ENCODE results near the gene RCOR1.

The RCOR1 gene

DNA sequence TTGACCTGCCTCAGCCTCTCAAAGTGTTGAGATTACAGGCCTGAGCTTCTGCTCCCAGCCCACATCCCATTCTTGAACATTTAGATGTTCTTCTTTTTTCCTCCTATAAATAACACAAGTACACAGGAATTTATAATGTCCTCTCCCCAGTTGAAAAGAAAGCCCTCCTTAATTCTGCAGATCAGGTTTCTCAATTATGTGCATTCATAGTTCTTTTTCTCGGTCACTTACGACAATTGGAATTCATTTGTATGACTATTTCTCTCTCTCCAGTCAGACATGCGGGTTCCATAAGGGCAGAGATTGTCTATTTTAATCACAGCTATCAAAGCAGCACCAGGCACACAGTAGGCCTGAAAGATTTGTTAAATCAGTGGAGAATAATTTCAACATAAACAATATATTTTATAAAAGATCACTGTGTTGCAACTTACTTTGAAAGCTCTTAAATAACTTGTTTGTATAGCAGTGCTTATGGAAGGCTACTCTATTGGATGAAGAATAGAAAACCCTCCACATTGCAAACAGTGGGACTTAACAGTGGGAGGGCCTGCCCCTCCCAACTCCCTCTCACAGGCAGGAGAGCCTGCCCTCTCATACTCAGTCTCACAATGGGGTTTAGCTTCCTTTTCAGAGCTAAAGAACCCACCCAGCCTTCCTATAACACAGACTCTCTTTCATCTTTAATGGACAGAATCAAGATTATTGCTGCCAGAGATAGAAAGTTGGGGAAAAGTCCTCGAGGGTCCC, 100.7 kb downstream of the RCOR1 start:
- peaks cover 56% of the 10 kb centered on the region for H3K4me1 ChIP-seq (ENCODE audit: insufficient read depth, low read length, severe bottlenecking)
- no peaks in the 10 kb centered on the region for H3K9me2 ChIP-seq (ENCODE audit: low read depth, low read length)
- 0 out of 2 replicates have a peak, but pooled peaks cover 7% of the 10 kb centered on the region for H3K79me2 ChIP-seq (ENCODE audit: insufficient read depth, low read length)
- no peak overlapping the region for H2AFZ ChIP-seq (ENCODE audit: low read length)
- H3K27ac ChIP-seq (ENCODE audit: low read depth, low read length, poor library complexity, severe bottlenecking) = peak overlapping the region; percentile 57
- H3K27me3 ChIP-seq (ENCODE audit: insufficient read depth, low read length) = no peaks in the 10 kb centered on the region
- H3K36me3 ChIP-seq (ENCODE audit: insufficient read depth, low read length) = no peaks in the 10 kb centered on the region
- no peaks in the 10 kb centered on the region for H3K9me3 ChIP-seq (ENCODE audit: low read length)
- H3K4me2 ChIP-seq (ENCODE audit: low read length) = no peak overlapping the region
- no peak overlapping the region for H3K4me3 ChIP-seq (ENCODE audit: low read depth, low read length, poor library complexity, severe bottlenecking)
- no peak overlapping the region for H3K9ac ChIP-seq (ENCODE audit: low read length)
- H3F3A ChIP-seq (ENCODE audit: insufficient read depth, low read length) = no peaks in the 10 kb centered on the region
- no peaks in the 10 kb centered on the region for H4K20me1 ChIP-seq (ENCODE audit: insufficient read depth, low read length)
- TF ChIP-seq, protein P1, sequence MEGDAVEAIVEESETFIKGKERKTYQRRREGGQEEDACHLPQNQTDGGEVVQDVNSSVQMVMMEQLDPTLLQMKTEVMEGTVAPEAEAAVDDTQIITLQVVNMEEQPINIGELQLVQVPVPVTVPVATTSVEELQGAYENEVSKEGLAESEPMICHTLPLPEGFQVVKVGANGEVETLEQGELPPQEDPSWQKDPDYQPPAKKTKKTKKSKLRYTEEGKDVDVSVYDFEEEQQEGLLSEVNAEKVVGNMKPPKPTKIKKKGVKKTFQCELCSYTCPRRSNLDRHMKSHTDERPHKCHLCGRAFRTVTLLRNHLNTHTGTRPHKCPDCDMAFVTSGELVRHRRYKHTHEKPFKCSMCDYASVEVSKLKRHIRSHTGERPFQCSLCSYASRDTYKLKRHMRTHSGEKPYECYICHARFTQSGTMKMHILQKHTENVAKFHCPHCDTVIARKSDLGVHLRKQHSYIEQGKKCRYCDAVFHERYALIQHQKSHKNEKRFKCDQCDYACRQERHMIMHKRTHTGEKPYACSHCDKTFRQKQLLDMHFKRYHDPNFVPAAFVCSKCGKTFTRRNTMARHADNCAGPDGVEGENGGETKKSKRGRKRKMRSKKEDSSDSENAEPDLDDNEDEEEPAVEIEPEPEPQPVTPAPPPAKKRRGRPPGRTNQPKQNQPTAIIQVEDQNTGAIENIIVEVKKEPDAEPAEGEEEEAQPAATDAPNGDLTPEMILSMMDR (IDR thresholded peaks at IDR 0.05; ENCODE audit: low read length) = no peak
- TF ChIP-seq EZH2 (IDR thresholded peaks at IDR 0.05; ENCODE audit: borderline replicate concordance, low read length) = no peak

DNA sequence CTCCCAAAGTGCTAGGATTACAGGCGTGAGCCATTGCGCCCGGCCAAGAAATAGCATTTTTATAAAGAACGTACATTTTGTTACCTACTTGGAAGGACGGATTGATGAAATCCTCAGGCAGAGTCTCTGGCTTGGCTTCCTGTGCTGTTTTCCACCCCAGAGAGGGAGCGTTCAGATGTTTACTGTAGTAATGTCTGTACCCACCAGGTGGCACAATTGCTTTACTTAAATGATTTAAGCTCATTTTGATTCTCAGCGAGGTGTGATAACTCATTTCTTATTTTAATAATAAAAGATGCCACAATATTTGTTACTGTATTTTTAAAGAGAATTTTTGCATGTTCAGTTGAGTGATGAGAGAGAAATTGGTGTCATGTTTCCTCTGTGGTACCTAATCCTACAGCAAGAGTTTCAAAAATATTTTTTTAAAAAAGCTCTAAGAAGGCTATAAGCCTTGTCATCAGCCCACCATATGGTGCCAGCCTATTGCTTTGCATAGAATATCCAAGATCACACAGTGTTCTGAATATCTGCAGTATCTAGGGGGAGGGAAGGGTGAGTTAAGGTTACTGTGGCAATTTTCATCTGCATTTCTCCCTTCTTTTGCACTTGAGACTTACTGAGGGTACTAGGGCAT, 102.2 kb downstream of the RCOR1 start:
- H3K4me1 ChIP-seq (ENCODE audit: insufficient read depth, low read length, severe bottlenecking) = peaks cover 49% of the 10 kb centered on the region
- no peak overlapping the region; the same call in 1 of the 2 replicates for H3K4me2 ChIP-seq (ENCODE audit: low read length)
- TF ChIP-seq EZH2 (IDR thresholded peaks at IDR 0.05; ENCODE audit: borderline replicate concordance, low read length) = no peak
- TF ChIP-seq, protein P1 (IDR thresholded peaks at IDR 0.05; ENCODE audit: low read length) = peak; percentile 48; the same call in 1 of the 2 replicates

DNA sequence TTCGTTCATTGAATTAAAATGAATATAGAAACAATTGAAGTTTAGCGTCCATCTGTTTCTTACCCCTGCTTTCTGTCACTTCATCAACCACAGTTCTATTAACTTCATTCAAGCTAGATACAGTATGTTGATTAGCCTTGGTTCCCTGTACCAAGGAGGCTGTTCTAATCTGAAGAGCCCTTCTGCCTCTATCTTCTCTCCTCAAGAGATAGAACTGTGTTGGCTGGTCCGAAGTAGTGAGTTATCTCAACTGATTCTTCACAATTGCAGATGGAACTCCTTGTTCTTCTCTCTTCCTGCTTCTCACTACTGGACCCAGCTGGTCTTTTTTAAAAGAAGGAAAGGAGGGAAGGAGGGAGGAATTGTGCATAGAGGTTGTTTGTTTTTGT, 102.7 kb downstream of the RCOR1 start:
- no peak overlapping the region for H2AFZ ChIP-seq (ENCODE audit: low read length)
- H3K4me3 ChIP-seq (ENCODE audit: low read depth, low read length, poor library complexity, severe bottlenecking) = no peak overlapping the region
- no peak for TF ChIP-seq EZH2 (IDR thresholded peaks at IDR 0.05; ENCODE audit: borderline replicate concordance, low read length)
- TF ChIP-seq, protein P1 (IDR thresholded peaks at IDR 0.05; ENCODE audit: low read length) = no peak
- peak overlapping the region; percentile 56 for H3K27ac ChIP-seq (ENCODE audit: low read depth, low read length, poor library complexity, severe bottlenecking)
- no peaks in the 10 kb centered on the region for H3K9me2 ChIP-seq (ENCODE audit: low read depth, low read length)
- H4K20me1 ChIP-seq (ENCODE audit: insufficient read depth, low read length) = no peaks in the 10 kb centered on the region
- H3K9me3 ChIP-seq (ENCODE audit: low read length) = no peaks in the 10 kb centered on the region
- no peak overlapping the region; the same call in 1 of the 2 replicates for H3K4me2 ChIP-seq (ENCODE audit: low read length)
- H3F3A ChIP-seq (ENCODE audit: insufficient read depth, low read length) = no peaks in the 10 kb centered on the region
- peak overlapping the region; percentile 33; the same call in 1 of the 2 replicates for H3K9ac ChIP-seq (ENCODE audit: low read length)
- H3K79me2 ChIP-seq (ENCODE audit: insufficient read depth, low read length) = 0 out of 2 replicates have a peak, but pooled peaks cover 7% of the 10 kb centered on the region
- no peaks in the 10 kb centered on the region; the same call in 1 of the 2 replicates for H3K36me3 ChIP-seq (ENCODE audit: insufficient read depth, low read length)
- no peaks in the 10 kb centered on the region for H3K27me3 ChIP-seq (ENCODE audit: insufficient read depth, low read length)
- peaks cover 49% of the 10 kb centered on the region for H3K4me1 ChIP-seq (ENCODE audit: insufficient read depth, low read length, severe bottlenecking)

More for the DNA sequence above, 102.2 kb downstream of the RCOR1 start:
- Histone ChIP-seq H3F3A (ENCODE audit: insufficient read depth, low read length) (no peaks in the 10 kb centered on the region), H3K9ac (ENCODE audit: low read length) (peak overlapping the region; percentile 33; the same call in 1 of the 2 replicates), H3K79me2 (ENCODE audit: insufficient read depth, low read length) (0 out of 2 replicates have a peak, but pooled peaks cover 7% of the 10 kb centered on the region), H2AFZ (ENCODE audit: low read length) (no peak overlapping the region), H3K4me3 (ENCODE audit: low read depth, low read length, poor library complexity, severe bottlenecking) (no peak overlapping the region), H3K9me3 (ENCODE audit: low read length) (no peaks in the 10 kb centered on the region), H3K9me2 (ENCODE audit: low read depth, low read length) (no peaks in the 10 kb centered on the region), H4K20me1 (ENCODE audit: insufficient read depth, low read length) (no peaks in the 10 kb centered on the region), H3K36me3 (ENCODE audit: insufficient read depth, low read length) (no peaks in the 10 kb centered on the region; the same call in 1 of the 2 replicates), H3K27ac (ENCODE audit: low read depth, low read length, poor library complexity, severe bottlenecking) (peak overlapping the region; percentile 56), H3K27me3 (ENCODE audit: insufficient read depth, low read length) (no peaks in the 10 kb centered on the region)

Measured in OCI-LY1 (cell line).